Neural progenitor cell (in vitro differentiated cells): ENCODE results near the gene KIF1B.

Experiments used
- EZH2 ChIP-seq: fragments of 200-600 bp; sonication (generic); IDR thresholded peaks from 2 replicates; pipeline ENCODE4 v1.6.1; 2017; ENCODE audit warnings: antibody characterized with exemption, mild to moderate bottlenecking, moderate library complexity
- EZH2phosphoT487 ChIP-seq: fragments of 200-600 bp; sonication (generic); IDR thresholded peaks from 2 replicates; pipeline ENCODE4 v1.6.1; 2017; ENCODE audit warnings: antibody characterized with exemption
- TF ChIP-seq, protein P1 (sequence below): fragments of 200-600 bp; sonication (generic); IDR thresholded peaks from 2 replicates; pipeline ENCODE4 v1.5.1; 2017; ENCODE audit warnings: antibody characterized with exemption, mild to moderate bottlenecking

GRCh38 chr1:10308001-10308400, 97.6 kb downstream of the KIF1B start:
- TF ChIP-seq, protein P1, sequence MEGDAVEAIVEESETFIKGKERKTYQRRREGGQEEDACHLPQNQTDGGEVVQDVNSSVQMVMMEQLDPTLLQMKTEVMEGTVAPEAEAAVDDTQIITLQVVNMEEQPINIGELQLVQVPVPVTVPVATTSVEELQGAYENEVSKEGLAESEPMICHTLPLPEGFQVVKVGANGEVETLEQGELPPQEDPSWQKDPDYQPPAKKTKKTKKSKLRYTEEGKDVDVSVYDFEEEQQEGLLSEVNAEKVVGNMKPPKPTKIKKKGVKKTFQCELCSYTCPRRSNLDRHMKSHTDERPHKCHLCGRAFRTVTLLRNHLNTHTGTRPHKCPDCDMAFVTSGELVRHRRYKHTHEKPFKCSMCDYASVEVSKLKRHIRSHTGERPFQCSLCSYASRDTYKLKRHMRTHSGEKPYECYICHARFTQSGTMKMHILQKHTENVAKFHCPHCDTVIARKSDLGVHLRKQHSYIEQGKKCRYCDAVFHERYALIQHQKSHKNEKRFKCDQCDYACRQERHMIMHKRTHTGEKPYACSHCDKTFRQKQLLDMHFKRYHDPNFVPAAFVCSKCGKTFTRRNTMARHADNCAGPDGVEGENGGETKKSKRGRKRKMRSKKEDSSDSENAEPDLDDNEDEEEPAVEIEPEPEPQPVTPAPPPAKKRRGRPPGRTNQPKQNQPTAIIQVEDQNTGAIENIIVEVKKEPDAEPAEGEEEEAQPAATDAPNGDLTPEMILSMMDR: no peak
- no peak for TF ChIP-seq EZH2
- no peak for TF ChIP-seq EZH2phosphoT487
